Adrenal gland (tissue), 12 donors: ENCODE results near the gene HIBCH. TPM values are rescaled to one million over a fixed set of nuclear protein-coding genes. Genes with fewer than 3 reads are reported as not detected.

ENCODE experiments used
- DNase-seq, 7 donors: peaks; one replicate each; pipeline ENCODE4 v3.0.0-alpha.2; 2019 to 2020
- H3K27ac ChIP-seq, 5 donors: fragments of 200-600 bp; sonication (generic) in 4 of 5; 1 replicate in 3 of 5; 2 replicates in 2 of 5; pipeline versions ENCODE4 v1.5.1 to v1.8.0; 2016 to 2020; ENCODE audit warnings: mild to moderate bottlenecking in 1 of 5
- H3K27me3 ChIP-seq: fragments of 200-600 bp; 2 replicates; pipeline ENCODE4 v1.8.0; 2021
- H3K36me3 ChIP-seq, 2 donors: fragments of 200-600 bp; replicated peaks in 1 of 2; 1 replicate in 1 of 2; 2 replicates in 1 of 2; pipeline versions ENCODE4 v1.5.1 to v1.8.0; 2018 to 2022
- H3K4me1 ChIP-seq, 2 donors: fragments of 200-600 bp; replicated peaks in 1 of 2; 1 replicate in 1 of 2; 2 replicates in 1 of 2; pipeline versions ENCODE4 v1.5.1 to v1.8.0; 2018 to 2021
- H3K4me3 ChIP-seq, 4 donors: fragments of 200-600 bp; sonication (generic) in 3 of 4; one replicate each; pipeline ENCODE4 v1.5.1; 2016 to 2018
- H3K9me3 ChIP-seq, 3 donors: fragments of 200-600 bp; sonication (generic) in 1 of 3; replicated peaks in 1 of 3; 1 replicate in 2 of 3; 2 replicates in 1 of 3; pipeline versions ENCODE4 v1.5.1 to v1.8.0; 2016 to 2021
- CTCF ChIP-seq, 6 experiments: fragments of 450-650 bp in 4 of 6; fragments of 200-600 bp in 2 of 6; sonication (generic) in 1 of 6; IDR thresholded peaks; 1 replicate in 5 of 6; 2 replicates in 1 of 6; pipeline versions ENCODE4 v1.5.1 to v1.8.0; 2016 to 2021; ENCODE audit warnings: antibody characterized with exemption in 6 of 6, mild to moderate bottlenecking in 2 of 6, moderate library complexity in 1 of 6
- POLR2A ChIP-seq, 2 donors: fragments of 450-650 bp; IDR thresholded peaks; one replicate each; pipeline ENCODE4 v1.6.1; 2017; ENCODE audit warnings: antibody characterized with exemption in 2 of 2, mild to moderate bottlenecking in 2 of 2, moderate library complexity in 1 of 2
- WGBS, 4 donors: extraction: QIAGEN DNeasy Blood & Tissue Kit in 2 of 4; methylation state at CpG; one replicate each; pipeline versions ENCODE4 v1.1.5 to v1.1.7; 2013 to 2017; 5-methylcytosine and 5-hydroxymethylcytosine counted together
- intact Hi-C, 2 donors: fragments of 100-400 bp; cut with DNase I; formaldehyde crosslinking; loops; one replicate each; pipeline versions ENCODE4 v1.14.1 to v1.15.0; 2022 to 2023
- polyA plus RNA-seq, 3 donors: library from polyadenylated mRNA; stranded (reverse); fragments of 200-250 nt in 2 of 3; fragments of 350-450 nt in 1 of 3; fragmentation: Illumina TruSeq in 1 of 3; extraction: RNeasy Lipid Tissue Mini Kit (QIAGEN cat#74804) in 1 of 3; gene quantifications; one replicate each; pipeline ENCODE4 v1.2.3, GENCODE V29; 2013 to 2014
- total RNA-seq, 9 donors: library from RNA; depleted of rRNA in 4 of 9; stranded (reverse); fragments of >200 nt in 4 of 9; fragments of 120-200 nt in 1 of 9; fragmentation: NEBNext Ultra II Directional in 1 of 9; extraction: Animal tissue kit (Norgen Biotek cat#: 25700) in 1 of 9; gene quantifications; one replicate each; pipeline versions ENCODE4 v1.1.0 to v1.2.4, GENCODE V29; 2013 to 2023
- donor health status: healthy with polysubstance abuse.
- donor health status: Bipolar disorder and iron deficiency.
- donor health status: DM: yes; HTN: yes; CAD: no.
- donor health status: DM: no; HTN: no; CAD: no.
- donor health status: DM: no; HTN: no; CAD: no.
- donor health status: DM: yes; HTN: yes; CAD: no.

The HIBCH gene
- total and polyA plus RNA-seq, 12 donors: 18.2 to 174 (median 66.4) TPM

GRCh38 chr2:190156530-190157212 is 163.0 kb downstream of the HIBCH start:
- Histone ChIP-seq H3K4me3 (no peak overlapping the region), H3K27me3 (no peaks in the 10 kb centered on the region), H3K9me3 (no peaks in the 10 kb centered on the region), H3K36me3 (no peaks in the 10 kb centered on the region), H3K4me1 (no peaks in the 10 kb centered on the region), H3K27ac (no peak overlapping the region)
- no peak for DNase-seq
- WGBS, 4 donors: 83 to 88% (median 88%) methylated on average over 4 of the region's 4 CpGs
- TF ChIP-seq CTCF (IDR thresholded peaks at IDR 0.05) (no peak), POLR2A (IDR thresholded peaks at IDR 0.05) (no peak)
- intact Hi-C loops: no loop called here

Other genes with a start within 250 kb of the HIBCH start
- gene INPP1, start 23.8 kb upstream of the HIBCH start, total RNA-seq: 10 to 100 TPM; 18.8 to 65.0 (median 43.1) TPM
- gene INPP1, start 23.8 kb upstream of the HIBCH start, polyA plus RNA-seq: 10 to 100 TPM; 62.0 to 74.1 (median 65.3) TPM
- gene MFSD6, start 88.5 kb upstream of the HIBCH start, total RNA-seq: 100 to 1,000 TPM in 6 of 9 donors, 10 to 100 TPM in 2, 1 to 10 TPM in 1; 9.3 to 253 (median 132) TPM
- 10 to 100 TPM; 23.2 to 50.7 (median 29.0) TPM for gene MFSD6, start 88.5 kb upstream of the HIBCH start, polyA plus RNA-seq
- gene NEMP2, start 214.9 kb upstream of the HIBCH start, total RNA-seq: 1 to 10 TPM; 2.5 to 8.4 (median 5.2) TPM
- 1 to 10 TPM in 1 of 3 donors, under 1 TPM in 2; 0.61 to 2.7 (median 0.72) TPM for gene NEMP2, start 214.9 kb upstream of the HIBCH start, polyA plus RNA-seq